ENCODE results near the gene CD47.

- TF ChIP-seq, protein P1, sequence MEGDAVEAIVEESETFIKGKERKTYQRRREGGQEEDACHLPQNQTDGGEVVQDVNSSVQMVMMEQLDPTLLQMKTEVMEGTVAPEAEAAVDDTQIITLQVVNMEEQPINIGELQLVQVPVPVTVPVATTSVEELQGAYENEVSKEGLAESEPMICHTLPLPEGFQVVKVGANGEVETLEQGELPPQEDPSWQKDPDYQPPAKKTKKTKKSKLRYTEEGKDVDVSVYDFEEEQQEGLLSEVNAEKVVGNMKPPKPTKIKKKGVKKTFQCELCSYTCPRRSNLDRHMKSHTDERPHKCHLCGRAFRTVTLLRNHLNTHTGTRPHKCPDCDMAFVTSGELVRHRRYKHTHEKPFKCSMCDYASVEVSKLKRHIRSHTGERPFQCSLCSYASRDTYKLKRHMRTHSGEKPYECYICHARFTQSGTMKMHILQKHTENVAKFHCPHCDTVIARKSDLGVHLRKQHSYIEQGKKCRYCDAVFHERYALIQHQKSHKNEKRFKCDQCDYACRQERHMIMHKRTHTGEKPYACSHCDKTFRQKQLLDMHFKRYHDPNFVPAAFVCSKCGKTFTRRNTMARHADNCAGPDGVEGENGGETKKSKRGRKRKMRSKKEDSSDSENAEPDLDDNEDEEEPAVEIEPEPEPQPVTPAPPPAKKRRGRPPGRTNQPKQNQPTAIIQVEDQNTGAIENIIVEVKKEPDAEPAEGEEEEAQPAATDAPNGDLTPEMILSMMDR (IDR thresholded peaks at IDR 0.05): no peak
- no peak for TF ChIP-seq ZFX (IDR thresholded peaks at IDR 0.05; ENCODE audit: borderline replicate concordance)
Observed at GRCh38 chr3:108029466-108029865, 61.4 kb downstream of the CD47 start.

All from 22Rv1 (cell line).